ENCODE results near the gene SLC26A2. TPM values are rescaled to one million over a fixed set of nuclear protein-coding genes. Genes with fewer than 3 reads are reported as not detected.

SLC26A2 gene
- total RNA-seq: 10.4 and 11.7 TPM in 2 replicates

DNA sequence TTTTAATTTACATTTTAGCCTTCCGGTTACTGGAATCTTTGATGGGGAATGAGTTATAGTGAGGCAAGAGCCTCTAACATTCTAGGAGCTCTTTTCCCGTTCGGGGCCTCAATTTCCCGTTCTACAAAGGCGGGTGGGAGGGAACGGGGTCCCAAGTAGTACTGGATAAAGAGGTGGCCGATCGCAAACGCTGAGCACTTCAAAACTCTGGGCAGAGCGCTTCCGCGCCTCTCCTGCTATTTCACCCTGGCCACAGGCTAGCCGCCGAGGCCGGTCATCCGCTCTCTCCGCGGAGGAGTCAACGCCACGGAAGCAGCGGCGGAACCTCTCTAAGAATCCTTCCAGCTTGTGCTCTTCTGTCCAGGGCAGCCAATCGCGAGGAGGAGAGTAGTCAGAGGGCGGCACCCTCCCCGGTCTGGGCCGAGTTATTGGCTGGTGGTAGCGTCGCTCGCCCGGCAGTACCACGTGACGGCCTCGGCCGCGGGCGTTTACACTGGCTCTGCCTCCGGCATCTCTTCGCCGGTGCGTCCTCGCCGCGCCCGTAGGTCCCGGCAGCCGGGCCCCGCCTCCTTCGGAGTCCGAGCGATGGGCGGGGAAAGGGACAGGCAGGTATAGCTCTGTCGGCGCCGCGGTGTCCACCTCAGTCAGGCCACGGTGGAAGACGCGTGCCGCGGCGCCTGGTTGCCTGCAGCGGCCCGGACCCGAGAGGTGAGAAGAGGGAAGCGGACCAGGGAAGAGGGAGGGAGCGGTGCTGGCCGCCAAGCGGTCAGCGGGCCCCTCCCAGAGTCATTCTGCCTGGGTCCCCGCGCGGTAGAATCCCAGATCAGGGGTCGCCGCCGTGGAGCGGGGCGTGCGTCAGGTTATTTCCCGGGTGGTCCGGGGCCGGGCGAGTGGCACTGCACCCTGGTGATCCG lies at the start of gene SLC26A2:
SLC26A2 (plus strand) TSS at position 487 of the 914 bp plus-strand sequence. CDS start 16,895 bp downstream, outside the sequence.

DNA sequence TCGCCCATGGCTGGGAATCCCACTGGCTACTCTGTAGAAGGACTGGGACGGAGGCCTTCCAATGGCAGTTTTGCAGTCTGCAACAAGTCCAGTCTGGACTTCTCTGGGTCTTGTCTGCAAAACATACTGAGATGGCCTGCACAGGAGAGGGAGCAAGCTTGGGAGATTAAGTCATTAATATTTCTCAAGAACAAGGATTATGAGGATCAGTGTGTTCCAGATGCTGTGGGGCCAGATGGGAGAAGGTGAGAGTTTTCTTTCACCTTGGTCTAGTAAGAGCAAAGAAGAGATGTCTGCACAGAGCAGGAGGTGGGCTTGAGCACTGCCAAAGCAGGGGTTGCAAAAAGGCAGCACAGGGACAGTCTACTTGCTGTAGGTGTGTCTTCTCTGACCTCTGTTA lies 15.9 kb upstream of the SLC26A2 start, which contains the start of gene PDE6A:
PDE6A (minus strand) TSS at position 128 of the 400 bp plus-strand sequence; CDS start at position 8, 120 bp downstream.

DNA sequence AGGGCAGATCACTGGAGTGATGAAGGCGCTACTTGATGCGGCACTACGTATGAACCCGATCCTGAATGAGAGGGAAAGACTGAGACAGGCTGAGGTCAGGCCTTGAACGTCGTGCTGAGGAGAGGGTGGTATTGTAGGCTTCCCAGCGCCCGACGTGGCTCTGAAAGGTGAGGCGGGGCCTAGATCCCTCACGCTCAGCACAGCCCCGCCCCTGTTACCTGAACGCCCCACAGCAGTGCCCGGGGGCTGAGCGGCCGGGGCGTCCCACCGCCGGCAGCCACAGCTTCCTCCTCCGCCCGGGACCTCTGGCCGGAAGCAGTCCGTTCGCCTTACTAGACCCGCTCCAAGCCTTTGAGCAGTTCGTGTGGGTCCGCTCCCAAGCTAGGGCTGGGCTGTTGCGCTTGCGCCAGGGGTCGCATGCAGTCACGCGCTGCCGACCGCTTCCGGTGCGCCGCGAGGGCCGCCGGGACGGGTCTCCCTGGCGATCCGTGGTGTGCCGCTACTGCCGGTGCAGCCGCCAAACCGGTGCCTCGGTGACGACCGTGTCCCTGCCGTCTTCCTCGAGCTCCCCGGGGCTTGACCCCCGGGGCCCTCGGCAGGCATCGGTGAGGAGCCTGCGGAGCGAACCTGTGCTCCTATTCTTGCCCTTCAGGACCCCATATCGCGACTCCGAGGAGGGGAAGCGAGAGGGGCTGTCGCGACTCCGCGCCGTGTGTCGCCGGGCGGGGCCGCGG lies 39.9 kb downstream of the SLC26A2 start, which contains the start of the genes HMGXB3 and TIGD6:
HMGXB3 (plus strand) TSS at position 484 of the 734 bp plus-strand sequence. CDS start 4,114 bp downstream, outside the sequence.
TIGD6 (minus strand) TSS at position 399 of the 734 bp plus-strand sequence. CDS start 4,306 bp downstream, outside the sequence.

Other genes starting within 250 kb of the SLC26A2 start
- gene PPARGC1B, start 230.4 kb upstream of the SLC26A2 start, total RNA-seq: 0.76 and 1.5 TPM in 2 replicates
- under 0.01 TPM in 1 of 2 replicates, not detected in the other for gene PDE6A, start 16.0 kb upstream of the SLC26A2 start, total RNA-seq
- 2.6 and 3.7 TPM in 2 replicates for gene TIGD6, start 39.9 kb downstream of the SLC26A2 start, total RNA-seq
- 35.0 and 41.7 TPM in 2 replicates for gene HMGXB3, start 40.0 kb downstream of the SLC26A2 start, total RNA-seq
- gene CSF1R, start 125.8 kb downstream of the SLC26A2 start, total RNA-seq: 0.13 and 0.16 TPM in 2 replicates
- gene PDGFRB, start 195.1 kb downstream of the SLC26A2 start, total RNA-seq: 35.4 and 101 TPM in 2 replicates
- 0.33 and 0.63 TPM in 2 replicates for gene CDX1, start 206.0 kb downstream of the SLC26A2 start, total RNA-seq
- gene SLC6A7, start 229.3 kb downstream of the SLC26A2 start, total RNA-seq: not detected in 2 replicates